Ovary (tissue), 9 donors: ENCODE data around the gene KCNMB3. TPM values are rescaled to one million over a fixed set of nuclear protein-coding genes. Genes with fewer than 3 reads are reported as not detected.
"Not testable (repeated sequence)": the region's sequence is repeated elsewhere in the genome, so short reads cannot be mapped to it uniquely, and the experiment has no call there.

ENCODE experiments used
- DNase-seq, 5 donors: peaks; one replicate each; pipeline ENCODE4 v3.0.0-alpha.2; 2019 to 2020
- H3K27ac ChIP-seq, 2 donors: fragments of 200-600 bp; one replicate each; pipeline versions ENCODE4 v1.5.1 to v1.8.0; 2019 to 2022
- H3K27me3 ChIP-seq: fragments of 200-600 bp; one replicate; pipeline ENCODE4 v1.8.0; 2022
- H3K36me3 ChIP-seq: fragments of 200-600 bp; sonication (generic); one replicate; pipeline ENCODE4 v1.5.1; 2019
- H3K4me1 ChIP-seq: one replicate; pipeline ENCODE4 v1.8.1; 2013; ENCODE audit warnings: mild to moderate bottlenecking, moderate library complexity; ENCODE audit not compliant: insufficient read depth
- H3K4me3 ChIP-seq: fragments of 200-600 bp; sonication (generic); one replicate; pipeline ENCODE4 v1.5.1; 2017
- H3K9me3 ChIP-seq, 2 donors: fragments of 200-600 bp in 1 of 2; sonication (generic) in 1 of 2; one replicate each; pipeline versions ENCODE4 v1.5.1 to v1.8.1; 2013 to 2019; ENCODE audit warnings: mild to moderate bottlenecking in 1 of 2, moderate library complexity in 1 of 2
- CTCF ChIP-seq, 3 donors: fragments of 450-650 bp in 2 of 3; fragments of 200-600 bp in 1 of 3; IDR thresholded peaks; one replicate each; pipeline versions ENCODE4 v1.5.1 to v1.8.0; 2016 to 2022; ENCODE audit warnings: antibody characterized with exemption in 3 of 3, mild to moderate bottlenecking in 1 of 3
- EP300 ChIP-seq: sonication (generic); formaldehyde crosslinking; IDR thresholded peaks from one replicate; pipeline ENCODE4 v1.6.1; 2017; ENCODE audit warnings: antibody characterized with exemption
- POLR2A ChIP-seq: fragments of 450-650 bp; IDR thresholded peaks from one replicate; pipeline ENCODE4 v1.6.1; 2017; ENCODE audit warnings: antibody characterized with exemption, mild to moderate bottlenecking, moderate library complexity
- WGBS, 3 donors: extraction: QIAGEN DNeasy Blood & Tissue Kit in 1 of 3; methylation state at CpG; one replicate each; pipeline versions ENCODE4 v1.1.5 to v1.1.7; 2013 to 2017; 5-methylcytosine and 5-hydroxymethylcytosine counted together
- intact Hi-C, 4 donors: fragments of 100-400 bp; cut with DNase I; formaldehyde crosslinking; loops; one replicate each; pipeline versions ENCODE4 v1.11.0 to v1.15.1; 2022 to 2023
- polyA plus RNA-seq, 2 donors: library from polyadenylated mRNA; stranded (reverse); fragments of 200-250 nt in 1 of 2; fragments of 350-450 nt in 1 of 2; fragmentation: Illumina TruSeq in 1 of 2; extraction: RNeasy Lipid Tissue Mini Kit (QIAGEN cat#74804) in 1 of 2; gene quantifications; one replicate each; pipeline ENCODE4 v1.2.3, GENCODE V29; 2013 to 2014
- total RNA-seq, 7 donors: library from RNA; depleted of rRNA in 2 of 7; stranded (reverse); fragments of >200 nt in 2 of 7; fragmentation: NEBNext Ultra II Directional in 3 of 7; extraction: Animal tissue kit (Norgen Biotek cat#: 25700) in 3 of 7; gene quantifications; one replicate each; pipeline versions ENCODE4 v1.1.0 to v1.2.4, GENCODE V29; 2016 to 2023
- donor health status: DM: no; HTN: no; CAD: no; lungs with moderate emphysema.
- donor health status: DM: no; HTN: no; CAD: no.
- donor health status: Bipolar disorder and iron deficiency.
- donor health status: DM: yes; HTN: yes; CAD: no.
- donor health status: DM: no; HTN: no; CAD: no.
- donor health status: DM: yes; HTN: yes; CAD: no.

KCNMB3 gene
- total and polyA plus RNA-seq, 9 donors: 0.57 to 2.8 (median 1.6) TPM

GRCh38 chr3:179260949-179261765, 10.2 kb upstream of the KCNMB3 start:
- H3K9me3 ChIP-seq: no peaks in the 10 kb centered on the region
- DNase-seq: peak; percentile 70 to 86 (median 78)
- peak overlapping the region; percentile 65 for H3K4me3 ChIP-seq
- intact Hi-C loops: no loop called here
- WGBS, 3 donors: 4 to 12% (median 7%) methylated on average over 56 to 71 of the region's 71 CpGs
- peak; percentile 16 for TF ChIP-seq POLR2A
- TF ChIP-seq EP300: no peak
- no peak for TF ChIP-seq CTCF (IDR thresholded peaks at IDR 0.05)
- no peak overlapping the region for H3K27ac ChIP-seq
- no peaks in the 10 kb centered on the region for H3K4me1 ChIP-seq
- no peaks in the 10 kb centered on the region for H3K36me3 ChIP-seq
- no peaks in the 10 kb centered on the region for H3K27me3 ChIP-seq

- H3K36me3 ChIP-seq, H3K4me1 ChIP-seq, H3K27ac ChIP-seq, H3K4me3 ChIP-seq, intact Hi-C loops, H3K9me3 ChIP-seq, H3K27me3 ChIP-seq, DNase-seq: not testable (repeated sequence)
- WGBS, 3 donors: 97 to 99% (median 98%) methylated on average over 9 of the region's 9 CpGs
Observed at GRCh38 chr3:179259959-179260756, 9.2 kb upstream of the KCNMB3 start.

- no peaks in the 10 kb centered on the region for H3K4me1 ChIP-seq
- no peak overlapping the region for H3K27ac ChIP-seq
- no peaks in the 10 kb centered on the region for H3K27me3 ChIP-seq
- DNase-seq: no peak
- H3K36me3 ChIP-seq: no peaks in the 10 kb centered on the region
- 79 to 87% (median 86%) methylated on average over 5 of the region's 5 CpGs for WGBS, 3 donors
- intact Hi-C loops: no loop called here
- no peaks in the 10 kb centered on the region for H3K9me3 ChIP-seq
- H3K4me3 ChIP-seq: no peak overlapping the region
- no peak for TF ChIP-seq EP300
- TF ChIP-seq POLR2A: no peak
- TF ChIP-seq CTCF (IDR thresholded peaks at IDR 0.05): no peak
Observed at GRCh38 chr3:179258820-179259219, 7.9 kb upstream of the KCNMB3 start.

GRCh38 chr3:179257742-179258141, 6.8 kb upstream of the KCNMB3 start:
- H3K27ac ChIP-seq, H3K4me1 ChIP-seq, H3K36me3 ChIP-seq, H3K9me3 ChIP-seq, H3K27me3 ChIP-seq, H3K4me3 ChIP-seq, DNase-seq, intact Hi-C loops: not testable (repeated sequence)
- 90 to 93% (median 91%) methylated on average over 11 of the region's 11 CpGs for WGBS, 3 donors

GRCh38 chr3:179256813-179257212, 5.9 kb upstream of the KCNMB3 start:
- H3K4me1 ChIP-seq: no peaks in the 10 kb centered on the region
- WGBS, 3 donors: 91 to 94% (median 94%) methylated on average over 2 of the region's 2 CpGs
- intact Hi-C loops: no loop called here
- no peaks in the 10 kb centered on the region for H3K36me3 ChIP-seq
- no peaks in the 10 kb centered on the region for H3K9me3 ChIP-seq
- H3K27ac ChIP-seq: no peak overlapping the region
- H3K27me3 ChIP-seq: no peaks in the 10 kb centered on the region
- TF ChIP-seq CTCF (IDR thresholded peaks at IDR 0.05) (no peak), POLR2A (no peak), EP300 (no peak)
- no peak overlapping the region for H3K4me3 ChIP-seq
- DNase-seq: no peak
